OCI-LY1 (cell line): Measurements from ENCODE around the gene CHRD.

Source experiments
- EZH2 ChIP-seq: fragments of 200-600 bp; sonication (generic), shearing (Covaris generic); IDR thresholded peaks from 2 replicates; pipeline ENCODE4 v1.8.0; 2017; ENCODE audit warnings: borderline replicate concordance, mixed run types, mild to moderate bottlenecking, antibody characterized with exemption, low read length, moderate library complexity, mixed read lengths
- TF ChIP-seq, protein P1 (sequence below): fragments of 200-600 bp; sonication (generic), shearing (Covaris generic); IDR thresholded peaks from 2 replicates; pipeline ENCODE4 v1.5.1; 2017; ENCODE audit warnings: mild to moderate bottlenecking, antibody characterized with exemption, low read length, moderate library complexity, mixed read lengths

DNA sequence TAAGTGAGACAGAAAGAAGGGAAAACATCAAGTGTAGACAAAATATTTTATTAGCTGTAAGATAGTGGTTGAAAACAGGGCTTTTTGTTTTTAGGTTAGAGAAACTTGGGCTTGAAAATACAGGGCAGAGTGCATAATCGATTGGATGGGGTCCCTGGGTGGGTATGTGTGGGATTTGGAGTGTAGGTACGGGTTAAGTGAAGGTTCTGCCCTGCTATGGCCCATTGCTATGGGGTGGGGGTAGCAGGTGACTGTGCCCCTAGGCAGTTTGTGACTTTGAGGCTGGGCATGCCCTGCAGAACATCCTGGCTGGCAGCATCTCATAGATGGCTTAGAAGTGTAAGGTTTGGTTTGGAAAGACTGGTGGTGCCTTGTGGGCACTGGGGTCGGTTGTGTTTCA, 46.2 kb upstream of the CHRD start:
- TF ChIP-seq, protein P1, sequence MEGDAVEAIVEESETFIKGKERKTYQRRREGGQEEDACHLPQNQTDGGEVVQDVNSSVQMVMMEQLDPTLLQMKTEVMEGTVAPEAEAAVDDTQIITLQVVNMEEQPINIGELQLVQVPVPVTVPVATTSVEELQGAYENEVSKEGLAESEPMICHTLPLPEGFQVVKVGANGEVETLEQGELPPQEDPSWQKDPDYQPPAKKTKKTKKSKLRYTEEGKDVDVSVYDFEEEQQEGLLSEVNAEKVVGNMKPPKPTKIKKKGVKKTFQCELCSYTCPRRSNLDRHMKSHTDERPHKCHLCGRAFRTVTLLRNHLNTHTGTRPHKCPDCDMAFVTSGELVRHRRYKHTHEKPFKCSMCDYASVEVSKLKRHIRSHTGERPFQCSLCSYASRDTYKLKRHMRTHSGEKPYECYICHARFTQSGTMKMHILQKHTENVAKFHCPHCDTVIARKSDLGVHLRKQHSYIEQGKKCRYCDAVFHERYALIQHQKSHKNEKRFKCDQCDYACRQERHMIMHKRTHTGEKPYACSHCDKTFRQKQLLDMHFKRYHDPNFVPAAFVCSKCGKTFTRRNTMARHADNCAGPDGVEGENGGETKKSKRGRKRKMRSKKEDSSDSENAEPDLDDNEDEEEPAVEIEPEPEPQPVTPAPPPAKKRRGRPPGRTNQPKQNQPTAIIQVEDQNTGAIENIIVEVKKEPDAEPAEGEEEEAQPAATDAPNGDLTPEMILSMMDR, result no peak
- no peak for TF ChIP-seq EZH2
